Hepatic stellate cell (primary cell): ENCODE results near the gene LMTK3.
"Not testable (repeated sequence)": the region's sequence is repeated elsewhere in the genome, so short reads cannot be mapped to it uniquely, and the experiment has no call there.

Source experiments
- DNase-seq: peaks from one replicate; pipeline ENCODE4 v3.0.0; 2011; ENCODE audit warnings: low spot score

Gene LMTK3

GRCh38 chr19:48538057-48538456 is 26.4 kb upstream of the LMTK3 start:
- not testable (repeated sequence) for DNase-seq

DNA sequence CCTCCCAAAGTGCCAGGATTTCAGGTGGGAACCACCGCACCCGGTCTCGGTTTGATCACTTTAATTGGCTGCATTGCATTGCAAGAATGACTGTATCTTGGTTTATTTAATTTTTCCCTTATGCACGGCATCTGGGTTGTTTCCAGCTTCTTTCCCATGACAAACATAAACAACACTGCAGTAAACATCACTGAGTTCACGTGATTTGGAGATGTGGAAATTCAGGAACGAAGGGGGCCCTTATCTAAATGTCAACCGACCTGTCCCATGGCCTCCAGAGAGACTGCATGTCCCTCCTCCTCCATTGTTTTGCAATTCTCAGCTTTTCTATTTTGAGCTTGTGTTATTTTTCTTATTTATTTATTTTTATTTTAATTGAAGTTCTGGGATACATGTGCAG is 25.9 kb upstream of the LMTK3 start:
- no peak for DNase-seq

DNA sequence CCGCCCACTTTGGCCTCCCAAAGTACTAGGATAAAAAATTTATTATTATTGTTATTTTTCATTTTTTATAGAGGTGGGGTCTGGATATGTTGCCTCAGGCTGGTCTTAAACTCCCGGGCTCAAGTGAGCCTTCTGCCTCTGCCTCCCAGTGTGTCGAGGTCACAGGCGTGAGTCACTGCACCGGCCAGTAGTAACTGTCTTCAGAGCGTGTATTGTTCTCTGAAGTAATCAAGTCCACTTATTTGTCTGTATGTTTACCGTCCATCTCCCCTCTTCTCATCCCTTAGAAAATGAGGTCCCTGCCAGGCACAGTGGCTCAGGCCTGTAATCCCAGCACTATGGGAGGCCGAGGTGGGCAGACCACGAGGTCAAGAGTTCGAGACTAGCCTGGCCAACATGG is 22.1 kb upstream of the LMTK3 start:
- no peak for DNase-seq

DNA sequence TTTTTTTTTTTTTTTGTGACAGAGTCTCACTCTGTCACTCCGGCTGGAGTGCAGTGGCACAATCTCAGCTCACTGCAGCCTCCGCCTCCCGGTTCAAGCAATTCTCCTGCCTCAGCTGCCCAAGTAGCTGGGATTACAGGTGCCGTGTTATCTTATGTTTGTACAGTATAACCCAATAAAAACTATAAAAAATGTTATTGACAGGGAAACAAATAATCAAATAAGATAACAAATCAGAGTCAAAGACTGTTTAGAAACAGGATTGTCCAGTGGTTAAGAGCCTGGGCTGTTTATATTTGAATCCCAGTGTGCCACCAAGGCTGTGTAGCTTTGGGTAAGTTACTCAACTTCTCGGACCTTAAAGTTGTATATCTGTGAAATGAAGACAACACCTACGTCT is 19.1 kb upstream of the LMTK3 start:
- no peak for DNase-seq

DNA sequence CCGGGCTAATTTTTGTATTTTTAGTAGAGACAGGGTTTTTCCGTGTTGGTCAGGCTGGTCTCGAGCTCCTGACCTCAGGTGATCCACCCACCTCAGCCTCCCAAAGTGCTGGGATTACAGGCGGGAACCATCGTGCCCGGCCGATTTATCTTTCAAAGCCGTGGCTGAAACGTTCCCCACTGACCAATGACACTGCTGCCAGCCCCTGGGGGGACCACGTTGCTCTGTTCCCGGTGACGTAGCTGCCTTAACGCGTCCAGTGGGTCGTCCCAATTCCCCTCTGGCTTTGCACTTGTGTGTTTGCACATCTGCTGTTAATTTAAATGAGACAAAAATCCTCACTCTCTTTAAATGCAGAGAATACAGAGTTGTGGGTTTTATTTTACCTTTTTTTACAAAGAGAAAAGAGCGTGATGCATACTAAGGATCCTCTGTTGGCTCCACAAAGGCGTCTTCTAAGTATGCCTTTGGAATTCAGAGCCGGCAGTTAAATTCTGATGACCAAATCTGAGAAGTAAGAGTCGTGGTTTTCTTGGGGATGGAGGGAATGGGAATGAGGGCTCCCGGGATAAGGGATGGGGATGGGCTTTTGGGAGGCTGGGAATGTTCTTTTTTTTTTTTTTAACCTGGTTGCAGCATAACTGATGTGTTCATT is 18.6 kb upstream of the LMTK3 start:
- DNase-seq, result no peak

GRCh38 chr19:48529156-48529555 is 17.5 kb upstream of the LMTK3 start:
- DNase-seq, result no peak

GRCh38 chr19:48524732-48525131 is 13.1 kb upstream of the LMTK3 start:
- DNase-seq, result no peak

DNA sequence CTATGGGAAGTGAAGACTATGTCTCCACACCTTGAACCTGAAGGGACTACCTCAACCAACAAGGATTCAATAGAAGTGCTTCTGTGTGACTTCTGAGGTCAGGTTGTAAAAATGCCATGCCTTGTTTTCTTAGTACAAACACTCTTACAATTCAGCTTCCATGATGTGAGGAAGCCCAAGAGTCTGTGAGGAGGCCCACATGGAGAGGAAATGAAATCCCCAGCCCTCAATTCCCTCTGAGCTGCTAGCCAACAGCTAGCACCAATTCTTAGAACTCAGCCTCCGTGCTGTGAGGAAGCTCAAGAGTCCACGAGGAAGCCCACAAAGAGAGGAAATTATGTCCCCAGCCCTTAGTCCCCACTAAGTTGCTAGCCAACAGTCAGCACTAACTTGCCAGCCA is 12.6 kb upstream of the LMTK3 start:
- no peak for DNase-seq

- no peak for DNase-seq
These were observed 8.5 kb upstream of the LMTK3 start for GRCh38 chr19:48520134-48520533.

GRCh38 chr19:48519426-48519825 is 7.8 kb upstream of the LMTK3 start:
- DNase-seq, result not testable (repeated sequence)

DNA sequence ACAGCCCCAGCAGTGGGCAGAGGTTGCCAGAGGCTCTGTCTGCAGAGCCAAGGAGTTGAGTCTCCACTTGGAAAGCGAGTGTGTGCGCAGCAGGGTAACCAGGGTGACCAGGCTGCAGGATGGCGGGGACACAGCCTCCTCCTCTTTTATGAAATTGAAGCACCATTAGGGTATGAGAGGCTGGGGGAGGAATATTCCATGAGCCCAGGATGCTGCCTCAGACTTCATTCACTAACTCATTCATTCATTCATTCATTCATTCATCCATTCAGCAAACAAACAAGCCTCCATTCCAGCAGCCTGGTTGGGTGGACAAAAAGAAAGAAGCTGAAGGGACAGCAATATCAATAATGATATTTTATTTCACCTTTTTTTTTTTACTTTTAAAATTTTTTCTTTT is 6.6 kb upstream of the LMTK3 start:
- DNase-seq, result no peak

DNA sequence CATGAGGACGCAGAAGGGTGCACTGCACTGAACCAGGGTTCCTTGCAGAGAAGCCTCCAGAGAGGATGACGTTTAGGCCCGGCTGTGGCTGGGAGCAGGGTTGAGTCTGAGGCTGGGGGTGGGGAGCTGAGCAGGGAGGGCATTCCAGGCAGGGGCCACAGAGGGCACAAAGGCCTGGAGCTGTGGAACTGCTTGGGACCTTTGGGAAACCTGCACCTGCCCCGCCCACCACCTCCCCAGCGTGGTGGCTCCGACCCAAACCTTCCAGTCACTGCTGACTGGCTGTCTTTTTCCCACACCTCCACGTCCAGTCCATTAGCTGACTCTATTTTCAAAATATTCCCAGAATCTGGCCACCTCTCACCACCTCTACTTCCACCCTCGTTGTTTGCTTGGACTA is 4.9 kb upstream of the LMTK3 start:
- no peak for DNase-seq

DNA sequence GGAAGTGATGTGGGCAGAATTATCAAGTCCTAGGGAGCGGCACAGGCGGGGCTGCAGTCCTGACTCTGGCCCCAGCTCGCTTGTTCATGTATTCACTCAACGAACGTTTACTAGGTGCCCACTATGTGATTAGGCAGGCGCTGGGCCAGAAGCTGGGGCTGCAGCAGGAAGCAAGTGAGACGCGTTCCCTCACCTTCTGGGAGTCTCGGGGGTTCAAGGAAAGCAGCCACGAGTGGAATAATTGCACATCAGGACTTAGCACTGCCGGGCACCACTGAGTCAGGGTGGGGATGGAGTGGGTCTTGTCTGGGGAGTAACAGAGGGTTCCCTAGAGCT is 2.5 kb upstream of the LMTK3 start:
- DNase-seq, result no peak

DNA sequence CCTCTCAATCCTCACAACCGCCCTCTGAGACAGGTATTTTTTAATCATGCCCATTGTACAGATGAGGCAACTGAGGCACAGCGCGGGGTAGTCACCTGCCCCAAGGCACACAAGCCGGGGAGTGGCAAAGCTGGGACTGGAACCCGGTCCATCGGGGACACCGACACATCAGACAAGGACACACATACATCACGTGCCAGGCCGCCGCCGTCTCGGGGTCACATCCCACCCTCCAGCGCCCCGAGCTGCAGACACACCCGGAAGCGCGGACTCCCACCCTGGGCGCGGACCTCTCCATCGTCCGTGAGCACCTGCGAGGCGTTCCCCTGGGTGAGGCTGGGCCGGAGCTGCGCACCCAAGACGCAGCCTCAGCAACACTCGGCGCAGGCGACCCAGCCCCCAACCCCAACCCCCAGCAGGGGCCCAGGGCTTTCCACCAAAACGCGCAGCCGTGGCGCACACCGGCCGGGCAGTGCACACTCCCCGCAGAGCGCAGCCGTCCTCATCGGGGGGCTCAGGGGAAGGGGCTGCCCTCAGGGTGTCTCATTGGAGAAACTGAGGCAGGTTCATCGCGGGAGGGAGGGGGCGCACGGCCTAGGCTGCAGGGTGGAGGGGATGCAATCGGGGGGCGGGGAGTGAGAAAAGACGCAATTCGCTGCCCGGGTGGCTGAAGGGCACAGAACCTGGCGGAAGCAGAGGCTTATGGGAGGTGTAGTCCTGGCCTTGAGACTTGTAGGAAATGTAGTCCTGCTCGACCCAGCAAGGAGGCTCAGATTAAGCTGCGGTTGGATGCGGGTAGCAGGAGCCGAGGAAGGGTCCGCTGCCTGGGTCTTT is 1.9 kb upstream of the LMTK3 start:
- DNase-seq, result peak; percentile 81

DNA sequence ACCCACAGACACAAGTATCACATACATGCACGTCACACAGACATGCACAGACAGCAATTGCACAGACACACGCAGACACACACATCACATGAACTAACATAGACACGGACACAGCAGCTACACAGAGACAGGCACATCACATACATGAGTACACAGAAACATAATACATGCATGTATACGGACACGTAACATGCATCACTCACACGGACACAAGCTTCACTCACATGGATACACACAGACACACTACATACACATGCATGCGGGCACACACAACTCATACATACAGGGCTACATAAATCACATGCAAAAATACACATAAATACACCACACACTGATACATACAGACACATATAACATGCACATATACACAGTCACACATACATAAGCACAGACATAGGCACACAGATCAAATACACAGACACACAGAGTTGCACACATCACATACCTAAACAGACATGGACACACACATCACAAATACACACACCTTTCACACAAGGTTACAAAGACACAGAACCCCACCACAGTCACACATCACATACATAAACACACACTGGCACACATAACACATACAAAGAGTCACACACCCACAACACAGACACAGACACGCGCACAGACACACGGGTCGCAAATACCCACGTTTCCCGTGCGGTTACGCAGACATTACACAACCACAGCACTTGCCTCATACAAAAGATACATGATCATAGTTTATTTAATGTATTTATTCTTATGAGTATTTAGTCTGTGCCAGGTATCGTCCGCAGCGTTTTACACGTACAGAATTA is 1.1 kb upstream of the LMTK3 start:
- DNase-seq, result no peak

GRCh38 chr19:48511321-48511731 is 309 bp downstream of the LMTK3 start:
- no peak for DNase-seq

- no peak for DNase-seq
These were observed 990 bp downstream of the LMTK3 start for GRCh38 chr19:48510421-48511268.

GRCh38 chr19:48509467-48510194 is 2.0 kb downstream of the LMTK3 start:
- DNase-seq, result no peak

GRCh38 chr19:48508729-48509411 is 2.8 kb downstream of the LMTK3 start:
- no peak for DNase-seq

DNA sequence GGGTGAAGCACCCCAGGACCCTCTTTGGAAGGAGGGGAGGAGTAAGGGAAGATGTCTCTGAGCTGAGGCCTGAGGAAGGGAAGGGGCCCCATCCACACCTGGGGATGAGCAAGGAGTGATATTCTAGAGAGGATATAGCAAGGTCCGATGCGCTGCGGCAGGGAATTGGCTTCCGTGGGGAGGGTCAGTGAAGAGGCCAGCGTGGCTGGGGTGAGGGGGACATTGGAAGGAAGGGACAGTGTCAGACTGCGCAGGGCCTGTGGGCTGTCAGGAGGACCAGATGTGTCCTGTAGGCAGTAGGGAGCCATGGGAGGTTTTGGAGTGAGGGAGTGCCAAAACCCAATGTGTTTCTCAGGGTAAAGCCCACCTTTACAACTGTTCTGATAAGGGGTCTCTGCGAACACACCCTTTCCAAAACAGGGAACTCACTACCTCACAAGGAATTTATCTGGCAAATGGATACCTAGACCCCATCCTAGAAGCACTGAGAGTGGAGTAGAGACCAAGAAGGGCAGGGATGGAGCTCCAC is 3.7 kb downstream of the LMTK3 start:
- DNase-seq, result no peak
